ENCODE data around the gene EFEMP2.
"Not testable (repeated sequence)": the region's sequence is repeated elsewhere in the genome, so short reads cannot be mapped to it uniquely, and the experiment has no call there.

EFEMP2 gene

GRCh38 chr11:65853246-65853979 is 19.2 kb downstream of the EFEMP2 start:
- no peak for DNase-seq

- DNase-seq = no peak
These were observed 19.9 kb downstream of the EFEMP2 start for GRCh38 chr11:65852508-65853245.

GRCh38 chr11:65851811-65852507 is 20.6 kb downstream of the EFEMP2 start:
- no peak for DNase-seq

- no peak for DNase-seq
These were observed 21.5 kb downstream of the EFEMP2 start for GRCh38 chr11:65851083-65851579.

- DNase-seq = no peak
These were observed 22.1 kb downstream of the EFEMP2 start for GRCh38 chr11:65850217-65851082.

GRCh38 chr11:65849771-65850216 is 22.8 kb downstream of the EFEMP2 start:
- no peak for DNase-seq

- no peak for DNase-seq
These were observed 23.2 kb downstream of the EFEMP2 start for GRCh38 chr11:65849366-65849765.

- DNase-seq = not testable (repeated sequence)
These were observed 23.9 kb downstream of the EFEMP2 start for GRCh38 chr11:65848693-65849092.

- no peak for DNase-seq
These were observed 24.9 kb downstream of the EFEMP2 start for GRCh38 chr11:65847746-65848145.

GRCh38 chr11:65844231-65844872 is 28.2 kb downstream of the EFEMP2 start:
- no peak for DNase-seq

GRCh38 chr11:65843811-65844210 is 28.8 kb downstream of the EFEMP2 start:
- DNase-seq = no peak

GRCh38 chr11:65842144-65842543 is 30.5 kb downstream of the EFEMP2 start:
- no peak for DNase-seq

GRCh38 chr11:65834202-65834601 is 38.4 kb downstream of the EFEMP2 start:
- DNase-seq = no peak

GRCh38 chr11:65833297-65834030 is 39.1 kb downstream of the EFEMP2 start, which contains the start of gene SNX32:
Gene SNX32 (plus strand): TSS chr11:65833963. CDS start chr11:65834066, 103 bp downstream.
- DNase-seq = peak; percentile 95

GRCh38 chr11:65832231-65832630 is 40.4 kb downstream of the EFEMP2 start:
- not testable (repeated sequence) for DNase-seq

- no peak for DNase-seq
These were observed 43.1 kb downstream of the EFEMP2 start for GRCh38 chr11:65829459-65829858.

GRCh38 chr11:65826984-65827735 is 45.4 kb downstream of the EFEMP2 start:
- no peak for DNase-seq

- DNase-seq = no peak
These were observed 49.6 kb downstream of the EFEMP2 start for GRCh38 chr11:65822776-65823528.

GRCh38 chr11:65821107-65821506 is 51.5 kb downstream of the EFEMP2 start:
- DNase-seq = no peak
